Measurements from ENCODE around the gene C2CD3. TPM values are rescaled to one million over a fixed set of nuclear protein-coding genes. Genes with fewer than 3 reads are reported as not detected.

C2CD3 gene
- total and polyA plus RNA-seq, 2 of the 4 experiments (the other 2 are of a cell fraction): 11.1 to 19.2 TPM

- no peak for ATAC-seq (ENCODE audit: low read depth)
- Histone ChIP-seq H4K8ac (ENCODE audit: low read depth in 2 of 2, low read length in 2 of 2) (no peak overlapping the region), H2BK15ac (ENCODE audit: low read depth, low read length) (no peak overlapping the region), H3K23ac (ENCODE audit: low read depth, low read length) (no peak overlapping the region), H2BK5ac (ENCODE audit: low read depth, low read length, poor library complexity, severe bottlenecking) (no peak overlapping the region), H3K9me1 (ENCODE audit: insufficient read depth, low read length) (no peaks in the 10 kb centered on the region), H2AFZ (replicated peaks; ENCODE audit: low read length, poor library complexity) (no peak overlapping the region), H2AK9ac (replicated peaks; ENCODE audit: low read depth, low read length, poor library complexity) (no peak overlapping the region), H3K9me3 (ENCODE audit: control insufficient read depth, insufficient read depth, low read length) (no peaks in the 10 kb centered on the region), H3K18ac (ENCODE audit: low read depth, low read length) (no peak overlapping the region), H3K36me3 (ENCODE audit: control insufficient read depth, insufficient read depth, low read length) (peaks cover 12% of the 10 kb centered on the region), H3K56ac (ENCODE audit: extremely low read depth, insufficient read depth, low read length) (no peak overlapping the region), H3K27me3 (ENCODE audit: control insufficient read depth, insufficient read depth, low read length) (no peaks in the 10 kb centered on the region), H3K9ac (ENCODE audit: low read depth, low read length) (no peak overlapping the region), H3K4me3 (ENCODE audit: insufficient read depth, low read depth, low read length) (no peak overlapping the region), H3K4me1 (ENCODE audit: control insufficient read depth, insufficient read depth, low read length) (no peaks in the 10 kb centered on the region; the same call in 1 of the 2 replicates), H3K14ac (replicated peaks; ENCODE audit: low read depth, low read length) (no peak overlapping the region), H3K27ac (ENCODE audit: insufficient read depth, low read length) (no peak overlapping the region), H2BK120ac (ENCODE audit: low read depth, low read length) (no peak overlapping the region), H3K4me2 (ENCODE audit: low read depth, low read length) (no peak overlapping the region), H3K4ac (ENCODE audit: low read depth, low read length) (no peak overlapping the region), H4K20me1 (ENCODE audit: insufficient read depth, low read length) (no peaks in the 10 kb centered on the region), H2AK5ac (ENCODE audit: low read depth, low read length) (no peak overlapping the region), H4K91ac (ENCODE audit: insufficient read depth, low read depth, low read length) (no peak overlapping the region), H4K5ac (ENCODE audit: low read depth, low read length) (no peak overlapping the region), H2BK20ac (ENCODE audit: low read depth, low read length) (no peak overlapping the region), H3K79me1 (ENCODE audit: low read depth in 1 of 2, low read length in 2 of 2) (peaks cover 0 to 3% of the 10 kb centered on the region in 2 experiments; a peak in 1 of 4 replicates)
- no peak for TF ChIP-seq FOS (IDR thresholded peaks at IDR 0.05; ENCODE audit: low read depth, low read length)
- whole genome bisulfite sequencing, 2 experiments (ENCODE audit: extremely low coverage in 2 of 2, insufficient read length in 1 of 2): no CpG with 5 or more reads among the region's 12 CpGs
- intact Hi-C loops (cut with micrococcal nuclease) (no loop called here), dilution Hi-C loops (cut with HindIII; ENCODE audit: low sequenced_read_pairs, unreplicated experiment) (no loop called here), in situ Hi-C loops (cut with MboI; ENCODE audit: low sequenced_read_pairs) (no loop called here)
- no peak for DNase-seq
- ChIA-PET POLR2A (ENCODE audit: unreplicated experiment) (no interaction called here), CTCF (no interaction called here)
- no TSS peak for BruUV-seq (replicated peaks)
Measured at GRCh38 chr11:74116719-74117118, 54.1 kb downstream of the C2CD3 start.
